CD4-positive, alpha-beta memory T cell (primary cell): ENCODE measurements around the gene AIP. TPM values are rescaled to one million over a fixed set of nuclear protein-coding genes. Genes with fewer than 3 reads are reported as not detected.
A peak's percentile ranks its signal among the peaks of the same experiment; 100 is the strongest.

ENCODE experiments used
- CTCF ChIA-PET: fragments of 350-600 bp; sonication (Branson Sonifier 250); formaldehyde crosslinking; loops from one replicate; lab custom pipeline; 2021; ENCODE audit warnings: inconsistent platforms; ENCODE audit not compliant: partially characterized antibody; lab: Charles Lee
- POLR2A ChIA-PET: fragments of 350-600 bp; sonication (Branson Sonifier 250); formaldehyde crosslinking; loops from one replicate; lab custom pipeline; 2021; ENCODE audit not compliant: partially characterized antibody; lab: Charles Lee
- DNase-seq, 5 donors: peaks; one replicate each; pipeline versions ENCODE4 v3.0.0 to v3.0.0-alpha.2; 2020 to 2022; ENCODE audit warnings: mixed read lengths in 1 of 5
- H3K27ac ChIP-seq: one replicate; pipeline ENCODE4 v1.7.0; 2013; ENCODE audit warnings: low read depth, low read length
- H3K27me3 ChIP-seq: 2 replicates; pipeline ENCODE4 v1.7.0; 2013; ENCODE audit warnings: mild to moderate bottlenecking, low read length, moderate library complexity; ENCODE audit not compliant: insufficient read depth
- H3K36me3 ChIP-seq: 2 replicates; pipeline ENCODE4 v1.7.0; 2013; ENCODE audit warnings: mild to moderate bottlenecking, low read length, moderate library complexity; ENCODE audit not compliant: insufficient read depth
- H3K4me1 ChIP-seq: 2 replicates; pipeline ENCODE4 v1.7.0; 2013; ENCODE audit warnings: mild to moderate bottlenecking, low read length, moderate library complexity; ENCODE audit not compliant: insufficient read depth
- H3K4me3 ChIP-seq, 2 donors: one replicate each; pipeline ENCODE4 v1.7.0; 2013; ENCODE audit warnings: low read length in 2 of 2, mild to moderate bottlenecking in 1 of 2
- H3K9me3 ChIP-seq, 2 donors: one replicate each; pipeline ENCODE4 v1.7.0; 2013; ENCODE audit warnings: low read length in 2 of 2, control low read depth in 1 of 2; ENCODE audit not compliant: control insufficient read depth in 1 of 2
- H3K27ac Mint-ChIP-seq, 7 donors: one replicate each; pipeline ENCODE4 v1.8.0; 2020 to 2021; ENCODE audit warnings: mixed read lengths in 7 of 7, mild to moderate bottlenecking in 6 of 7, inconsistent platforms in 3 of 7, moderate library complexity in 3 of 7
- H3K27me3 Mint-ChIP-seq, 2 donors: one replicate each; pipeline ENCODE4 v1.8.0; 2020 to 2021; ENCODE audit warnings: mixed read lengths in 2 of 2
- H3K36me3 Mint-ChIP-seq, 2 donors: one replicate each; pipeline ENCODE4 v1.8.0; 2020 to 2021; ENCODE audit warnings: mixed read lengths in 2 of 2, inconsistent platforms in 1 of 2, mild to moderate bottlenecking in 1 of 2
- H3K4me1 Mint-ChIP-seq, 4 donors: one replicate each; pipeline ENCODE4 v1.8.0; 2020 to 2021; ENCODE audit warnings: mixed read lengths in 4 of 4, mild to moderate bottlenecking in 1 of 4
- H3K4me3 Mint-ChIP-seq, 8 donors: one replicate each; pipeline ENCODE4 v1.8.0; 2020 to 2021; ENCODE audit warnings: mixed read lengths in 8 of 8, mild to moderate bottlenecking in 7 of 8, moderate library complexity in 6 of 8, inconsistent platforms in 3 of 8
- H3K9me3 Mint-ChIP-seq, 8 donors: one replicate each; pipeline ENCODE4 v1.8.0; 2020 to 2021; ENCODE audit warnings: mixed read lengths in 8 of 8, mild to moderate bottlenecking in 5 of 8, inconsistent platforms in 3 of 8, moderate library complexity in 1 of 8
- intact Hi-C: fragments of 100-400 bp; cut with micrococcal nuclease; formaldehyde crosslinking; loops from one replicate; pipeline ENCODE4 v1.15.1; 2023
- polyA plus RNA-seq, 2 donors: library from polyadenylated mRNA; unstranded; fragments of 300-500 nt; fragmentation: Illumina TruSeq; gene quantifications; one replicate each; pipeline ENCODE4 v1.2.3, GENCODE V29; 2021
- total RNA-seq, 2 experiments: library from RNA; stranded (reverse); gene quantifications; one replicate each; pipeline ENCODE4 v1.2.3, GENCODE V29; 2021

The AIP gene
- total and polyA plus RNA-seq, 4 experiments from 2014 or later: 131 to 185 (median 142) TPM

- Histone ChIP-seq H3K27me3 (no peaks in the 10 kb centered on the region), H3K9me3 (no peaks in the 10 kb centered on the region), H3K27ac (no peak within 1 kb of the TSS), H3K4me3 (no peak within 1 kb of the TSS), H3K36me3 (no peaks in the 10 kb centered on the region), H3K4me1 (no peaks in the 10 kb centered on the region)
- no peaks in the 10 kb centered on the region for H3K9me3 Mint-ChIP-seq
- ChIA-PET POLR2A (interaction anchor here (0.8 to 30.4 kb wide), 3 partner anchors 14 to 53 kb away, joined by 3 to 900 read pairs (median 7); partner anchors contain the start of genes CORO1B, PPP1CA, PTPRCAP and RPS6KB2), CTCF (no interaction called here)
- H3K27ac Mint-ChIP-seq: no peak within 1 kb of the TSS
- H3K27me3 Mint-ChIP-seq: no peaks in the 10 kb centered on the region
- intact Hi-C loops: no loop called here
- peaks cover 4 to 11% (median 6%) of the 10 kb centered on the region in 4 donors for H3K4me1 Mint-ChIP-seq
- H3K4me3 Mint-ChIP-seq: no peak within 1 kb of the TSS
- no peak for DNase-seq
- no peaks in the 10 kb centered on the region for H3K36me3 Mint-ChIP-seq
Measured at GRCh38 chr11:67455054-67455453, 27.8 kb upstream of the AIP start, which contains the start of gene CABP4. CABP4 (plus strand) TSS chr11:67455354; CDS start chr11:67455424, 70 bp downstream.

GRCh38 chr11:67456068-67456705, 26.6 kb upstream of the AIP start:
- Mint-ChIP-seq H3K4me3 (no peak overlapping the region), H3K27me3 (no peaks in the 10 kb centered on the region), H3K36me3 (no peaks in the 10 kb centered on the region), H3K9me3 (no peaks in the 10 kb centered on the region), H3K27ac (no peak overlapping the region), H3K4me1 (peaks cover 4 to 9% (median 6%) of the 10 kb centered on the region in 4 donors)
- H3K27ac ChIP-seq: no peak overlapping the region
- H3K27me3 ChIP-seq: no peaks in the 10 kb centered on the region
- no peaks in the 10 kb centered on the region for H3K9me3 ChIP-seq
- no peaks in the 10 kb centered on the region for H3K4me1 ChIP-seq
- no peak overlapping the region for H3K4me3 ChIP-seq
- DNase-seq: no peak
- POLR2A ChIA-PET: interaction anchor here (1.0 to 30.4 kb wide), 4 partner anchors 9 to 65 kb away, joined by 3 to 900 read pairs (median 6); partner anchors contain the start of genes CORO1B, PPP1CA, PTPRCAP and RAD9A
- H3K36me3 ChIP-seq: no peaks in the 10 kb centered on the region
- CTCF ChIA-PET: no interaction called here
- intact Hi-C loops: no loop called here

- H3K36me3 ChIP-seq: no peaks in the 10 kb centered on the region
- H3K27me3 Mint-ChIP-seq: no peaks in the 10 kb centered on the region
- CTCF ChIA-PET: no interaction called here
- H3K4me3 ChIP-seq: no peak overlapping the region
- DNase-seq: no peak
- no peak overlapping the region for H3K4me3 Mint-ChIP-seq
- peaks cover 3 to 5% (median 5%) of the 10 kb centered on the region in 4 donors for H3K4me1 Mint-ChIP-seq
- no peaks in the 10 kb centered on the region for H3K4me1 ChIP-seq
- peak overlapping the region in 2 of 7 donors; percentile 30 to 35 for H3K27ac Mint-ChIP-seq
- POLR2A ChIA-PET: interaction anchor here (2.8 to 30.4 kb wide), 2 partner anchors 11 to 19 kb away, joined by 8 to 900 read pairs; partner anchors contain the start of genes CORO1B, PTPRCAP and RPS6KB2
- H3K9me3 ChIP-seq: no peaks in the 10 kb centered on the region
- no peak overlapping the region for H3K27ac ChIP-seq
- intact Hi-C loops: no loop called here
- no peaks in the 10 kb centered on the region for H3K36me3 Mint-ChIP-seq
- no peaks in the 10 kb centered on the region for H3K9me3 Mint-ChIP-seq
- H3K27me3 ChIP-seq: no peaks in the 10 kb centered on the region
Measured at GRCh38 chr11:67457453-67457852, 25.4 kb upstream of the AIP start.

GRCh38 chr11:67458266-67458665, 24.6 kb upstream of the AIP start:
- ChIA-PET CTCF (interaction anchor here (0.7 kb wide), 1 partner anchor 10 kb away, joined by 3 read pairs; the partner anchor contains the start of gene TMEM134), POLR2A (interaction anchor here (0.9 to 30.4 kb wide), 3 partner anchors 10 to 38 kb away, joined by 3 to 900 read pairs (median 8); partner anchors contain the start of genes CORO1B, PTPRCAP and RPS6KB2)
- Histone ChIP-seq H3K27ac (no peak overlapping the region), H3K9me3 (no peaks in the 10 kb centered on the region), H3K36me3 (no peaks in the 10 kb centered on the region), H3K27me3 (no peaks in the 10 kb centered on the region), H3K4me3 (no peak overlapping the region), H3K4me1 (no peaks in the 10 kb centered on the region)
- Mint-ChIP-seq H3K4me1 (peaks cover 3 to 5% (median 5%) of the 10 kb centered on the region in 4 donors), H3K27me3 (no peaks in the 10 kb centered on the region), H3K4me3 (no peak overlapping the region), H3K9me3 (no peaks in the 10 kb centered on the region), H3K27ac (no peak overlapping the region), H3K36me3 (no peaks in the 10 kb centered on the region)
- intact Hi-C loops: no loop called here
- DNase-seq: no peak

GRCh38 chr11:67463186-67463585, 19.6 kb upstream of the AIP start:
- no peak for DNase-seq
- Mint-ChIP-seq H3K4me3 (no peak overlapping the region), H3K9me3 (no peaks in the 10 kb centered on the region), H3K27ac (peak overlapping the region in 3 of 7 donors; percentile 50 to 57 (median 51)), H3K4me1 (peaks cover 13 to 39% (median 24%) of the 10 kb centered on the region in 4 donors), H3K36me3 (peaks cover 0 to 7% of the 10 kb centered on the region in 2 donors), H3K27me3 (no peaks in the 10 kb centered on the region)
- POLR2A ChIA-PET: interaction anchor here (0.9 to 30.4 kb wide), 7 partner anchors 12 to 72 kb away, joined by 3 to 900 read pairs (median 4); partner anchors contain the start of genes CDK2AP2, CORO1B, PPP1CA and PTPRCAP
- no peaks in the 10 kb centered on the region for H3K9me3 ChIP-seq
- H3K4me1 ChIP-seq: peaks cover 37% of the 10 kb centered on the region
- H3K27me3 ChIP-seq: no peaks in the 10 kb centered on the region
- no peaks in the 10 kb centered on the region for H3K36me3 ChIP-seq
- CTCF ChIA-PET: no interaction called here
- H3K4me3 ChIP-seq: no peak overlapping the region
- intact Hi-C loops: no loop called here
- H3K27ac ChIP-seq: no peak overlapping the region

GRCh38 chr11:67463680-67464410, 19.0 kb upstream of the AIP start:
- Histone ChIP-seq H3K27me3 (no peaks in the 10 kb centered on the region), H3K36me3 (no peaks in the 10 kb centered on the region), H3K4me3 (peak overlapping the region in 1 of 2 donors; percentile 61), H3K9me3 (no peaks in the 10 kb centered on the region), H3K27ac (peak overlapping the region; percentile 92), H3K4me1 (peaks cover 41% of the 10 kb centered on the region)
- intact Hi-C loops: loop anchor here (1.0 kb wide), 4 partner anchors 19 to 63 kb away; partner anchors contain the start of genes AIP, CDK2AP2, PPP1CA and PTPRCAP
- POLR2A ChIA-PET: interaction anchor here (0.9 to 30.4 kb wide), 11 partner anchors 12 to 110 kb away, joined by 3 to 900 read pairs (median 13); partner anchors contain the start of genes AIP, CDK2AP2, CORO1B and POLD4
- peak overlapping the region in 6 of 7 donors; percentile 81 to 96 (median 90) for H3K27ac Mint-ChIP-seq
- no peaks in the 10 kb centered on the region for H3K9me3 Mint-ChIP-seq
- H3K4me1 Mint-ChIP-seq: peaks cover 16 to 44% (median 28%) of the 10 kb centered on the region in 4 donors
- H3K27me3 Mint-ChIP-seq: no peaks in the 10 kb centered on the region
- H3K36me3 Mint-ChIP-seq: peaks cover 0 to 7% of the 10 kb centered on the region in 2 donors
- CTCF ChIA-PET: interaction anchor here (2.6 kb wide), 1 partner anchor 62 kb away, joined by 16 read pairs; the partner anchor contains the start of gene PPP1CA
- DNase-seq: no peak
- peak overlapping the region; percentile 85 to 89 (median 86) for H3K4me3 Mint-ChIP-seq
